ENCODE results near the gene UBE2G2.

The UBE2G2 gene

DNA sequence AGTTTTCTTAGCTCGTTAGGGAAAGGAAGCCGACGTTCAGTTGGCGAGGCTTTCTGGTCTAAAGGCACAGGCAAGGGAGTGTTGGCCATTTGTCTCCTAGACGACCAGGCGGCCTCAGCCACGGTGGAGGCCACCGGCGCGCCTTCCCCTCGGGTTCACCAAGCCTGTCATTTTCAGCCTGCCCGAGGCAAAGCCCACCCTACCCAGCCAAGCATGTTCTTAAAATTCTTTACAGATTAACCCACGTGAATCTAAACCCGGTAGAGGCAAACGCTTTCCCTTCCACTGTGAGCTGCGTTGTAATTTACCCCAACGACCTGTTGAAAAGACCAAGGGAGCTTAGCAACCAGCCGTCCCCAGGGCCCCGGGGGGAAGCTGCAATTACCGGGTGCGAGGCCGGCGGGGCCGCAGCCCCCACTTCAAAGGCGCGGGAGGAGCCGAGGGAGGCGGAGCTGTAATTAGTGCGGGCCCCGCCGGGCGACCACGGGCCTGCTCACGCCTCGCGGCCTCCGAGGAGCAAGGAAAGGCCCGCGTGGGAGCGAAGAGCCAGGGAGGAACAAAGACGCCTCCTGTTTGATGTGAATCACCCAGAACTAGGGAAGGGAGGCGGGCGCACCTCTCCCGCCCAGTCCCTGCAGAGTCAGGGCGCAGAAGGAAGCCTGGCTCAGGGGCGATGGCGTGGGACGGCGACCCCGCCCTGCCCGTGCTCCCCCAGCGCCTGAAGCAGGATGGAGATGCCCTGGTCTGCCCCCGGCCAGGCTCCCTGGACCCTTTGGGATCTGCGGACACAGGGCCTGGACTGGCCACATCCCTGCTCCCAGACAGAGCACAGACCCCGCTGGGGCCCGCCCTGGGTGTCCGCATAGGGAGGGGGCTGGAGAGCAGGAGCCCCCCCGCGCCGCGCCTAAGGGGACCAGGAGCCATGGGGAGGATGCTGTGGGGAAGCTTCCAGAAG is 78.2 kb downstream of the UBE2G2 start:
- FAIRE-seq, result no peak

GRCh38 chr21:44722731-44723130 is 78.9 kb downstream of the UBE2G2 start:
- no peak for FAIRE-seq

DNA sequence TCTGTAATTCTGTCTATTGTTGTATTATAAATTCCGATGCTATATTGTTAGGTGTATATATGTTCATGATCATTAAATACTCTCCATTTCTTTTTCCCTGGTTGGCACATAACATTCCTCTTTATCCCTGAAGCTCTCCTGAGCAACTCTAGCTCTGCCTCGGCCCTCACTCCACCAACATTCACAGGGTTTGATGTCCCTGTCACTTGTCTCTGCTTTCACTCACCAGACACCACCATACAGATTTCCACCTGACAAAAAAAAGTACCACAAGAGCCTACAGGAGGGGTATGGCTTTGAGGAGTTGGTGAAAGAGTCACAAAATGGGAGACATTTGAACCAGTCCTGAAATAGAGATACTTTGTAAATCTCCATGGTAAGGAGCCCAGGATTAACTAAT is 81.5 kb downstream of the UBE2G2 start:
- FAIRE-seq, result no peak
